Vagina (tissue), 2 donors: Measurements from ENCODE around the gene SLC52A3.

Experiments
- CTCF ChIP-seq, 3 experiments: fragments of 450-650 bp in 2 of 3; fragments of 200-600 bp in 1 of 3; sonication (generic) in 1 of 3; IDR thresholded peaks; one replicate each; pipeline ENCODE4 v1.5.1; 2017 to 2019; ENCODE audit warnings: antibody characterized with exemption in 3 of 3, mild to moderate bottlenecking in 2 of 3, moderate library complexity in 2 of 3
- POLR2A ChIP-seq, 2 donors: fragments of 450-650 bp; IDR thresholded peaks; one replicate each; pipeline ENCODE4 v1.6.1; 2017; ENCODE audit warnings: antibody characterized with exemption in 2 of 2, mild to moderate bottlenecking in 2 of 2, moderate library complexity in 2 of 2
- POLR2AphosphoS5 ChIP-seq, 2 donors: sonication (generic); formaldehyde crosslinking; IDR thresholded peaks; one replicate each; pipeline ENCODE4 v1.9.0; 2017; ENCODE audit warnings: antibody characterized with exemption in 2 of 2, mild to moderate bottlenecking in 2 of 2, low read depth in 1 of 2; ENCODE audit not compliant: insufficient read depth in 1 of 2

DNA sequence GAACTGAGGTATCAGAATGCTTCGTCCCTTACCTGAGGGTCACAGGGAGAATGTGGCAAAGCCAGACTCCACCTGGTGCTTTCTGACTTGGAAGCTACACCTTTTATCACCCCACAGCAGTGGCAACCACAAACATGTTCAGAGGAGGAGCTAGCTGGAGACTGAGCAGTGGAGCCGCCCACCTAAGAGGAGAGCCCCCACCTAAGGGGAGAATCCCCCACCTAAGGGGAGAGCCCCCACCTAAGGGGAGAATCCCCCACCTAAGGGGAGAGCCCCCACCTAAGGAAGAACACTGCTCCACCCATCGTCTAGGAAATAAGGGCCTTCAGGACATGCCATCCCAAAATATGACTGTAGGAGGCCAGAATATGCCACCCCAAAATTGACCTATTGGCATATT, 4.0 kb downstream of the SLC52A3 start:
- no peak for TF ChIP-seq CTCF (IDR thresholded peaks at IDR 0.05)
- TF ChIP-seq POLR2A (IDR thresholded peaks at IDR 0.05): no peak
- no peak for TF ChIP-seq POLR2AphosphoS5 (IDR thresholded peaks at IDR 0.05; ENCODE audit: insufficient read depth in 1 of 2, low read depth in 1 of 2)
